K562 (cell line): Measurements from ENCODE around the gene DOK1. TPM values are rescaled to one million over a fixed set of nuclear protein-coding genes. Genes with fewer than 3 reads are reported as not detected.

Source experiments
- CTBP1 ChIP-seq: fragments of 450-650 bp; IDR thresholded peaks from 2 replicates; pipeline ENCODE4 v1.6.1; 2016; ENCODE audit warnings: borderline replicate concordance
- KAT7 ChIP-seq: sonication (generic); formaldehyde crosslinking; IDR thresholded peaks from 2 replicates; pipeline ENCODE4 v1.8.0; 2022; ENCODE audit warnings: missing genetic modification reagents, mild to moderate bottlenecking, borderline replicate concordance
- KLF1 ChIP-seq: fragments of 450-650 bp; IDR thresholded peaks from 2 replicates; pipeline ENCODE4 v1.6.1; 2016; ENCODE audit warnings: missing genetic modification characterization, missing compliant biosample characterization
- L3MBTL2 ChIP-seq: fragments of 450-650 bp; IDR thresholded peaks from 2 replicates; pipeline ENCODE4 v1.6.1; 2016; ENCODE audit warnings: mild to moderate bottlenecking, moderate library complexity
- MCM7 ChIP-seq, 2 experiments: fragments of 450-650 bp; IDR thresholded peaks; 2 replicates each; pipeline ENCODE4 v1.6.1; 2016 to 2018
- SOX6 ChIP-seq: fragments of 450-650 bp; IDR thresholded peaks from 2 replicates; pipeline ENCODE4 v1.6.1; 2014; ENCODE audit warnings: mild to moderate bottlenecking
- YY1 ChIP-seq, 3 experiments: IDR thresholded peaks; 2 replicates each; pipeline ENCODE4 v1.6.1; 2011; ENCODE audit warnings: low read length in 2 of 3, mild to moderate bottlenecking in 2 of 3, moderate library complexity in 2 of 3, borderline replicate concordance in 1 of 3, control low read depth in 1 of 3, low read depth in 1 of 3; ENCODE audit not compliant: insufficient read depth in 3 of 3, insufficient replicate concordance in 2 of 3, control insufficient read depth in 1 of 3, insufficient read length in 1 of 3; ENCODE audit errors: extremely low read depth in 1 of 3
- ZBTB7A ChIP-seq: IDR thresholded peaks from 2 replicates; pipeline ENCODE4 v1.6.1; 2011; ENCODE audit warnings: low read depth, mild to moderate bottlenecking, low read length, moderate library complexity, borderline replicate concordance; ENCODE audit not compliant: control insufficient read depth
- ZNF232 ChIP-seq: sonication (generic); formaldehyde crosslinking; IDR thresholded peaks from 2 replicates; pipeline ENCODE4 v1.8.0; 2022; ENCODE audit warnings: mild to moderate bottlenecking, missing genetic modification reagents
- polyA plus RNA-seq, 8 experiments: library from polyadenylated mRNA; depleted of rRNA in 4 of 8; stranded (reverse) in 5 of 8; unstranded in 3 of 8; fragments of >200 nt; fragmentation: Nextera tagmentation in 2 of 8; fragmentation: Illumina TruSeq in 1 of 8; extraction: Ambion mirVana in 2 of 8; extraction: Trizol in 1 of 8; gene quantifications; 2 replicates each; pipeline versions ENCODE4 v1.2.1 to v1.2.3, GENCODE V29; 2011 to 2014; ENCODE audit warnings: inconsistent platforms in 1 of 8, missing spikeins in 1 of 8
- total RNA-seq, 7 experiments: library from RNA; depleted of rRNA in 6 of 7; stranded (reverse); fragments of >200 nt in 6 of 7; fragmentation: Illumina TruSeq in 2 of 7; extraction: Trizol in 2 of 7; gene quantifications; 2 replicates each; pipeline versions ENCODE4 v1.2.1 to v1.2.3, GENCODE V29; 2011 to 2021; ENCODE audit warnings: low replicate concordance in 1 of 7
- TF ChIP-seq, protein P1 (sequence below): fragments of 450-650 bp; conservative IDR thresholded peaks from 2 replicates; pipeline ENCODE4 v1.6.1; 2016; ENCODE audit warnings: missing genetic modification characterization, low read depth, mild to moderate bottlenecking, missing compliant biosample characterization, moderate library complexity
- TF ChIP-seq, protein P2 (sequence below): sonication (generic); formaldehyde crosslinking; IDR thresholded peaks from 2 replicates; pipeline ENCODE4 v1.8.1; 2023; ENCODE audit warnings: mild to moderate bottlenecking, missing genetic modification reagents
- TF ChIP-seq, protein P3 (sequence below): fragments of 450-650 bp; IDR thresholded peaks from 2 replicates; pipeline ENCODE4 v1.6.1; 2016
- TF ChIP-seq, protein P4 (sequence below): sonication (generic); formaldehyde crosslinking; IDR thresholded peaks from 2 replicates; pipeline ENCODE4 v1.8.0; 2022; ENCODE audit warnings: missing genetic modification reagents, mild to moderate bottlenecking, borderline replicate concordance
- TF ChIP-seq, protein P5 (sequence below): conservative IDR thresholded peaks from 2 replicates; pipeline ENCODE4 v1.6.1; 2011; ENCODE audit warnings: low read depth, mild to moderate bottlenecking, low read length; ENCODE audit not compliant: control insufficient read depth

The DOK1 gene
- total and polyA plus RNA-seq, 9 of the 15 experiments (the other 6 are each of a cell fraction or from before 2014, with no cell fraction given), result 0.59 to 36.4 (median 16.1) TPM

DNA sequence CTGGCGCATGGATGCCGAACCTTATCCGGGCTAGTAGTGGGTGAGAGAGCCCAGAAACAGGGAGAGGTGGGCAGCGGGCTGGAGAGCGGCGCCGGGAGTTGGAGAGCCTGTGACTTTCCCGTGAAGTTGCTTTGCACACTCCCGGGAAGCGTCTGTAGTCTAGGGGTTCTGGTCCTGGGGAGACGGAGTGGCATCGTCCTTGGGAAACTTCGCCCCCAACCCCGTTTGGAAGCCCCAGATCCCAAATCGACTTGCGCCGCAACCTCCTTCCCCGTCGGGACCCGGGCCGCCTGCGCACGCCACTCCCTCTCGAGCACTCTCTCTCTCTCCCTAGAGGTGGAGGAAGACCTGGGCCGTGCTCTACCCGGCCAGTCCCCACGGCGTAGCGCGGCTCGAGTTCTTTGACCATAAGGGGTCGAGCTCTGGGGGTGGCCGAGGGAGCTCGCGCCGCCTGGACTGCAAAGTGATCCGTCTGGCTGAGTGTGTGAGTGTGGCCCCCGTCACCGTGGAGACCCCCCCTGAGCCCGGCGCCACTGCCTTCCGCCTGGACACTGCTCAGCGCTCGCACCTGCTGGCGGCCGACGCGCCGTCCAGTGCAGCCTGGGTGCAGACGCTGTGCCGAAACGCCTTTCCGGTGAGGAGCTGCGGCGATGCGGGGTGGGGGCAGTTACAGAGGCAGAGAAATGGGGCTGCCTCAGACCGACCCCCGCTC lies 456 bp downstream of the DOK1 start (continued):
- TF ChIP-seq, protein P1, sequence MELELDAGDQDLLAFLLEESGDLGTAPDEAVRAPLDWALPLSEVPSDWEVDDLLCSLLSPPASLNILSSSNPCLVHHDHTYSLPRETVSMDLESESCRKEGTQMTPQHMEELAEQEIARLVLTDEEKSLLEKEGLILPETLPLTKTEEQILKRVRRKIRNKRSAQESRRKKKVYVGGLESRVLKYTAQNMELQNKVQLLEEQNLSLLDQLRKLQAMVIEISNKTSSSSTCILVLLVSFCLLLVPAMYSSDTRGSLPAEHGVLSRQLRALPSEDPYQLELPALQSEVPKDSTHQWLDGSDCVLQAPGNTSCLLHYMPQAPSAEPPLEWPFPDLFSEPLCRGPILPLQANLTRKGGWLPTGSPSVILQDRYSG, result no peak
- TF ChIP-seq KAT7 (CRISPR knock-in tag), result peak; percentile 67; the same call in 1 of the 2 replicates
- TF ChIP-seq YY1 (IDR thresholded peaks at IDR 0.05; ENCODE audit: borderline replicate concordance in 1 of 3, control insufficient read depth in 1 of 3, extremely low read depth in 1 of 3, insufficient read depth in 3 of 3, insufficient read length in 1 of 3, insufficient replicate concordance in 2 of 3, low read depth in 1 of 3, low read length in 2 of 3), result peak in 1 of 3 experiments; percentile 3
- peak; percentile 41 for TF ChIP-seq CTBP1
- peak; percentile 73 for TF ChIP-seq L3MBTL2
- TF ChIP-seq, protein P2, sequence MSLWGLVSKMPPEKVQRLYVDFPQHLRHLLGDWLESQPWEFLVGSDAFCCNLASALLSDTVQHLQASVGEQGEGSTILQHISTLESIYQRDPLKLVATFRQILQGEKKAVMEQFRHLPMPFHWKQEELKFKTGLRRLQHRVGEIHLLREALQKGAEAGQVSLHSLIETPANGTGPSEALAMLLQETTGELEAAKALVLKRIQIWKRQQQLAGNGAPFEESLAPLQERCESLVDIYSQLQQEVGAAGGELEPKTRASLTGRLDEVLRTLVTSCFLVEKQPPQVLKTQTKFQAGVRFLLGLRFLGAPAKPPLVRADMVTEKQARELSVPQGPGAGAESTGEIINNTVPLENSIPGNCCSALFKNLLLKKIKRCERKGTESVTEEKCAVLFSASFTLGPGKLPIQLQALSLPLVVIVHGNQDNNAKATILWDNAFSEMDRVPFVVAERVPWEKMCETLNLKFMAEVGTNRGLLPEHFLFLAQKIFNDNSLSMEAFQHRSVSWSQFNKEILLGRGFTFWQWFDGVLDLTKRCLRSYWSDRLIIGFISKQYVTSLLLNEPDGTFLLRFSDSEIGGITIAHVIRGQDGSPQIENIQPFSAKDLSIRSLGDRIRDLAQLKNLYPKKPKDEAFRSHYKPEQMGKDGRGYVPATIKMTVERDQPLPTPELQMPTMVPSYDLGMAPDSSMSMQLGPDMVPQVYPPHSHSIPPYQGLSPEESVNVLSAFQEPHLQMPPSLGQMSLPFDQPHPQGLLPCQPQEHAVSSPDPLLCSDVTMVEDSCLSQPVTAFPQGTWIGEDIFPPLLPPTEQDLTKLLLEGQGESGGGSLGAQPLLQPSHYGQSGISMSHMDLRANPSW (CRISPR knock-in tag), result 0 out of 2 replicates have a peak, but pooled peaks have one; percentile 72
- 0 out of 2 replicates have a peak, but pooled peaks have one; percentile 7 for TF ChIP-seq SOX6
- TF ChIP-seq ZBTB7A, result peak; percentile 34; the same call in 1 of the 2 replicates
- TF ChIP-seq, protein P3, sequence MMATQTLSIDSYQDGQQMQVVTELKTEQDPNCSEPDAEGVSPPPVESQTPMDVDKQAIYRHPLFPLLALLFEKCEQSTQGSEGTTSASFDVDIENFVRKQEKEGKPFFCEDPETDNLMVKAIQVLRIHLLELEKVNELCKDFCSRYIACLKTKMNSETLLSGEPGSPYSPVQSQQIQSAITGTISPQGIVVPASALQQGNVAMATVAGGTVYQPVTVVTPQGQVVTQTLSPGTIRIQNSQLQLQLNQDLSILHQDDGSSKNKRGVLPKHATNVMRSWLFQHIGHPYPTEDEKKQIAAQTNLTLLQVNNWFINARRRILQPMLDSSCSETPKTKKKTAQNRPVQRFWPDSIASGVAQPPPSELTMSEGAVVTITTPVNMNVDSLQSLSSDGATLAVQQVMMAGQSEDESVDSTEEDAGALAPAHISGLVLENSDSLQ, result peak; percentile 18; the same call in 1 of the 2 replicates
- TF ChIP-seq, protein P4, sequence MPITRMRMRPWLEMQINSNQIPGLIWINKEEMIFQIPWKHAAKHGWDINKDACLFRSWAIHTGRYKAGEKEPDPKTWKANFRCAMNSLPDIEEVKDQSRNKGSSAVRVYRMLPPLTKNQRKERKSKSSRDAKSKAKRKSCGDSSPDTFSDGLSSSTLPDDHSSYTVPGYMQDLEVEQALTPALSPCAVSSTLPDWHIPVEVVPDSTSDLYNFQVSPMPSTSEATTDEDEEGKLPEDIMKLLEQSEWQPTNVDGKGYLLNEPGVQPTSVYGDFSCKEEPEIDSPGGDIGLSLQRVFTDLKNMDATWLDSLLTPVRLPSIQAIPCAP, result 0 out of 2 replicates have a peak, but pooled peaks have one; percentile 42
- TF ChIP-seq, protein P5, sequence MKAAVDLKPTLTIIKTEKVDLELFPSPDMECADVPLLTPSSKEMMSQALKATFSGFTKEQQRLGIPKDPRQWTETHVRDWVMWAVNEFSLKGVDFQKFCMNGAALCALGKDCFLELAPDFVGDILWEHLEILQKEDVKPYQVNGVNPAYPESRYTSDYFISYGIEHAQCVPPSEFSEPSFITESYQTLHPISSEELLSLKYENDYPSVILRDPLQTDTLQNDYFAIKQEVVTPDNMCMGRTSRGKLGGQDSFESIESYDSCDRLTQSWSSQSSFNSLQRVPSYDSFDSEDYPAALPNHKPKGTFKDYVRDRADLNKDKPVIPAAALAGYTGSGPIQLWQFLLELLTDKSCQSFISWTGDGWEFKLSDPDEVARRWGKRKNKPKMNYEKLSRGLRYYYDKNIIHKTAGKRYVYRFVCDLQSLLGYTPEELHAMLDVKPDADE, result peak; percentile 58; the same call in 1 of the 2 replicates
- no peak for TF ChIP-seq KLF1 (tag)
- TF ChIP-seq ZNF232 (CRISPR knock-in tag), result no peak
- no peak for TF ChIP-seq MCM7 (IDR thresholded peaks at IDR 0.05)
